ENCODE results near the gene FHL2.

The FHL2 gene

DNA sequence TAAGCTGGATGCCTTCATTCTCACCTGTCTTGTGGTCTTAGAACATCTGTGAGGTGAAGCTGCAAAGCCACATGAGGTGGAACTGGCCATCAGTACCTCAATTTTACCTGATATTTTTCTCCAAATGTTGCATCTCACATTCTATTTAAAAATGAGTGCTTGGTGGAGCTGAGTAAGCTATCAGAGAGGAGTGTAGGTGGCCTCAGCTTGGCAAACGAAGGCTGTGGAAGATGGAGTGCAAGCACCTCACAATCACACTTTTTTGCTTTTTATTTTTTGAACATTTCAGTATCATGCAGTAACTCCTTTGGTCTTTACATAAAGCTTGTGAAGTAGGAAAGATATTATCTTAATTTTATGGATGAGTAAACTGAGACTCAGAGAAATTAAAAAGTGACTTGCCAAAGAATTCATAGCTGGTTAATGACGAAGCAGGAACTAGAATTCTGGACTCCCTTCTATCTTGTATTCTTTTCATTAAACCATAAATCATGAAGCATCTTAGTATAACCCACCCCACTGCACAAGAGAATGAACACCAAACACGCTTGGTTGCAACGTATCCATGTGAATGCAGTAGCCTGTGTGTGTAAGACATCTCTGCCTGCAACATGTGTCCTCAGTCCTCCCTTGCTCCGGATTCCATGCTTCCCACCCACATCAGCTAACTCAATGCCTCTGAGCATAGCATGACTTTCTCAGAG is 34.3 kb downstream of the FHL2 start:
- TF ChIP-seq TCF4 (CRISPR knock-in tag; IDR thresholded peaks at IDR 0.05; ENCODE audit: borderline replicate concordance) (no peak), ZNF565 (CRISPR knock-in tag; conservative IDR thresholded peaks at IDR 0.05; ENCODE audit: low read depth) (no peak), ZFP30 (CRISPR knock-in tag; IDR thresholded peaks at IDR 0.05) (no peak), TOX (CRISPR knock-in tag; IDR thresholded peaks at IDR 0.05; ENCODE audit: borderline replicate concordance) (no peak), SNAI2 (CRISPR knock-in tag; IDR thresholded peaks at IDR 0.05) (no peak)
- no peak for ATAC-seq

GRCh38 chr2:105362862-105363591 is 35.8 kb downstream of the FHL2 start:
- ATAC-seq = no peak
- no peak for TF ChIP-seq ZC3H10 (CRISPR knock-in tag; IDR thresholded peaks at IDR 0.05)
- TF ChIP-seq SNAI2 (CRISPR knock-in tag; IDR thresholded peaks at IDR 0.05) = no peak
- TF ChIP-seq ZFP3 (CRISPR knock-in tag; IDR thresholded peaks at IDR 0.05) = no peak
- TF ChIP-seq, protein P1, sequence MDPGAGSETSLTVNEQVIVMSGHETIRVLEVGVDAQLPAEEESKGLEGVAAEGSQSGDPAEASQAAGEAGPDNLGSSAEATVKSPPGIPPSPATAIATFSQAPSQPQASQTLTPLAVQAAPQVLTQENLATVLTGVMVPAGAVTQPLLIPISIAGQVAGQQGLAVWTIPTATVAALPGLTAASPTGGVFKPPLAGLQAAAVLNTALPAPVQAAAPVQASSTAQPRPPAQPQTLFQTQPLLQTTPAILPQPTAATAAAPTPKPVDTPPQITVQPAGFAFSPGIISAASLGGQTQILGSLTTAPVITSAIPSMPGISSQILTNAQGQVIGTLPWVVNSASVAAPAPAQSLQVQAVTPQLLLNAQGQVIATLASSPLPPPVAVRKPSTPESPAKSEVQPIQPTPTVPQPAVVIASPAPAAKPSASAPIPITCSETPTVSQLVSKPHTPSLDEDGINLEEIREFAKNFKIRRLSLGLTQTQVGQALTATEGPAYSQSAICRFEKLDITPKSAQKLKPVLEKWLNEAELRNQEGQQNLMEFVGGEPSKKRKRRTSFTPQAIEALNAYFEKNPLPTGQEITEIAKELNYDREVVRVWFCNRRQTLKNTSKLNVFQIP (CRISPR knock-in tag; IDR thresholded peaks at IDR 0.05; ENCODE audit: borderline replicate concordance, low read depth) = no peak

GRCh38 chr2:105361102-105361889 is 37.6 kb downstream of the FHL2 start:
- TF ChIP-seq PPARA (CRISPR knock-in tag; IDR thresholded peaks at IDR 0.05; ENCODE audit: borderline replicate concordance) (no peak), TSHZ2 (CRISPR knock-in tag; IDR thresholded peaks at IDR 0.05) (no peak), TCF4 (CRISPR knock-in tag; IDR thresholded peaks at IDR 0.05; ENCODE audit: borderline replicate concordance) (no peak), ZNF70 (CRISPR knock-in tag; IDR thresholded peaks at IDR 0.05) (no peak), RARB (CRISPR knock-in tag; IDR thresholded peaks at IDR 0.05) (no peak)
- no peak for ATAC-seq

DNA sequence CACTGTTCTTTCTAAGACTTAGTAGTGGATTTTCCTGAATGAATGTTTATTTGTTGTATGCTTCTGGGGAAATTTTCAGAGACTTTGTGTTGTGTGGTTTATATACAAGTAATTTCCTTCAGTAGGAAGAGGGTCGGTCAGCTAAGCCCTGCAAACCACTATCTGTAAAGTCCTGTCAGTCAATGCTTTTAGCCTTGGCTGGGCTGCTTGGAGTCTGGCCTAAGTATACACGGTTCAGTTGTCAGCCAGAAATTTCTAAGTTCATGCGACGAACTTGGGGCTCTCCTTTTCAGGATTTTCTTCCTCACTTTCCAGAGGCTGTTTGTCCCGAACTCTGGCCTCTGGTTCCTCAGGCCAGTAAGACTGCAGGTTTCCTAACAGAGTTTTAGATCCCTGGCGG is 40.3 kb downstream of the FHL2 start:
- ATAC-seq = no peak
- TF ChIP-seq CSDC2 (CRISPR knock-in tag; IDR thresholded peaks at IDR 0.05) = no peak
- no peak for TF ChIP-seq ZNF8 (CRISPR knock-in tag; IDR thresholded peaks at IDR 0.05)
- no peak for TF ChIP-seq TOX (CRISPR knock-in tag; IDR thresholded peaks at IDR 0.05; ENCODE audit: borderline replicate concordance)
- no peak for TF ChIP-seq ARNTL (CRISPR knock-in tag; IDR thresholded peaks at IDR 0.05; ENCODE audit: borderline replicate concordance, low read depth)
- TF ChIP-seq ZFP30 (CRISPR knock-in tag; IDR thresholded peaks at IDR 0.05) = no peak
- TF ChIP-seq ZNF565 (CRISPR knock-in tag; conservative IDR thresholded peaks at IDR 0.05; ENCODE audit: low read depth) = no peak
- TF ChIP-seq ZNF70 (CRISPR knock-in tag; IDR thresholded peaks at IDR 0.05) = no peak
- TF ChIP-seq ISL1 (CRISPR knock-in tag; IDR thresholded peaks at IDR 0.05) = no peak

DNA sequence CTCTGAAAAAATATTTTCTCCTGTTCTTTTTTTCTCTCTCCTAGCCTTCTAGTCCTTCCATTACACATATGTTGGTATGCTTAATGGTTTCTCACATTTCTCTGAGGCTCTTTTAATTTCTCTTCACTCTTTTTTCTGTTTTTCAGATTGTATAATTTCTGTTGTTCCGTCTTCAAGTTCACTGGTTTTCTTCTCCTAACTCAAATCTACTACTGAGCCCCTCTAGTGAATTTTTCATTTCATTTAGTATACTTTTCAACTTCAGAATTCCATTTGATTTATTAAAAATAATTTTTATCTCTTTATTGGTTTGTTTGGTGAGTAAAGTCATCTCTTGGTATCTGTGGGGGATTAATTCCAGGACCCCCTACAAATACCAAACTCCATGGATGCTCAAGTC is 41.7 kb downstream of the FHL2 start:
- TF ChIP-seq ZFP30 (CRISPR knock-in tag; IDR thresholded peaks at IDR 0.05) (peak; percentile 38; the same call in 1 of the 2 replicates), TCF4 (CRISPR knock-in tag; IDR thresholded peaks at IDR 0.05; ENCODE audit: borderline replicate concordance) (no peak)
- ATAC-seq = no peak

DNA sequence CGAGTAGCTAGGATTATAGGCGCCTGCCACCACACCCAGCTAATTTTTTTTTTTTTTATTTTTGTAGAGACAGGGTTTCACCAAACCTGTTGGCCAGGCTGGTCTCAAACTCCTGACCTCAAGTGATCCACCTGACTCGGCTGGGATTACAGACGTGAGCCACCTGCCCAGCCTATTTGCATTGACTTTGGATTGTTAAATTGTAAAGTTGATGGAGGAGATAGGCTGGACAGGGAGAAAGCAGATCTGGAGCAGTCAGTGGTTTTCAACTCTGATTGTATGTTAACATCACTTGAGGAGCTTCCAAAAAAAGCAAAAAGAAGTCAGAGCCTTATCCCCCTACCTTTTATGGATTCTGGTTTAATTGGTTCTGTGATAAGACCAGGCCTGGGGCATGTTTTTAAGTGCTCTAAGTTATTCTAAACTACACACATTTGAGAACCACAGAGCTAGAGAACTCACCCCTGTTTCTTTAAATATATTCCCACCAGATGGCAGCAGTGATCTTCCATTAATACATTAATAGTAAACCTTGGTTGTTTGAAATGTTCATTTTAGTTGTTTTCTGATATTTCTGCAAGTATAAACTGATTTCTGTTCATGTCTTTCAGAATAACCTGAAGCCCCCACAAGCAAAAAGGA is 54.0 kb downstream of the FHL2 start:
- no peak for TF ChIP-seq PPARA (CRISPR knock-in tag; IDR thresholded peaks at IDR 0.05; ENCODE audit: borderline replicate concordance)
- TF ChIP-seq GLIS3 (CRISPR knock-in tag; IDR thresholded peaks at IDR 0.05) = no peak
- TF ChIP-seq OSR1 (CRISPR knock-in tag; IDR thresholded peaks at IDR 0.05) = no peak
- TF ChIP-seq, protein P2, sequence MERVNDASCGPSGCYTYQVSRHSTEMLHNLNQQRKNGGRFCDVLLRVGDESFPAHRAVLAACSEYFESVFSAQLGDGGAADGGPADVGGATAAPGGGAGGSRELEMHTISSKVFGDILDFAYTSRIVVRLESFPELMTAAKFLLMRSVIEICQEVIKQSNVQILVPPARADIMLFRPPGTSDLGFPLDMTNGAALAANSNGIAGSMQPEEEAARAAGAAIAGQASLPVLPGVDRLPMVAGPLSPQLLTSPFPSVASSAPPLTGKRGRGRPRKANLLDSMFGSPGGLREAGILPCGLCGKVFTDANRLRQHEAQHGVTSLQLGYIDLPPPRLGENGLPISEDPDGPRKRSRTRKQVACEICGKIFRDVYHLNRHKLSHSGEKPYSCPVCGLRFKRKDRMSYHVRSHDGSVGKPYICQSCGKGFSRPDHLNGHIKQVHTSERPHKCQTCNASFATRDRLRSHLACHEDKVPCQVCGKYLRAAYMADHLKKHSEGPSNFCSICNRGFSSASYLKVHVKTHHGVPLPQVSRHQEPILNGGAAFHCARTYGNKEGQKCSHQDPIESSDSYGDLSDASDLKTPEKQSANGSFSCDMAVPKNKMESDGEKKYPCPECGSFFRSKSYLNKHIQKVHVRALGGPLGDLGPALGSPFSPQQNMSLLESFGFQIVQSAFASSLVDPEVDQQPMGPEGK (CRISPR knock-in tag; IDR thresholded peaks at IDR 0.05; ENCODE audit: borderline replicate concordance) = no peak
- no peak for TF ChIP-seq ISL1 (CRISPR knock-in tag; IDR thresholded peaks at IDR 0.05)
- TF ChIP-seq, protein P3, sequence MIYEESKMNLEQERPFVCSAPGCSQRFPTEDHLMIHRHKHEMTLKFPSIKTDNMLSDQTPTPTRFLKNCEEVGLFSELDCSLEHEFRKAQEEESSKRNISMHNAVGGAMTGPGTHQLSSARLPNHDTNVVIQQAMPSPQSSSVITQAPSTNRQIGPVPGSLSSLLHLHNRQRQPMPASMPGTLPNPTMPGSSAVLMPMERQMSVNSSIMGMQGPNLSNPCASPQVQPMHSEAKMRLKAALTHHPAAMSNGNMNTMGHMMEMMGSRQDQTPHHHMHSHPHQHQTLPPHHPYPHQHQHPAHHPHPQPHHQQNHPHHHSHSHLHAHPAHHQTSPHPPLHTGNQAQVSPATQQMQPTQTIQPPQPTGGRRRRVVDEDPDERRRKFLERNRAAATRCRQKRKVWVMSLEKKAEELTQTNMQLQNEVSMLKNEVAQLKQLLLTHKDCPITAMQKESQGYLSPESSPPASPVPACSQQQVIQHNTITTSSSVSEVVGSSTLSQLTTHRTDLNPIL (CRISPR knock-in tag; IDR thresholded peaks at IDR 0.05; ENCODE audit: low read depth) = no peak
- TF ChIP-seq ZC3H10 (CRISPR knock-in tag; IDR thresholded peaks at IDR 0.05) = no peak
- ATAC-seq = peak; percentile 78
